HUES48 (cell line): ENCODE data around the gene PARP12.

Experiments used
- H3K27ac ChIP-seq: one replicate; pipeline ENCODE4 v1.7.0; 2013; ENCODE audit warnings: low read depth, low read length, inconsistent platforms
- H3K27me3 ChIP-seq: 2 replicates; pipeline ENCODE4 v1.6.1; 2013; ENCODE audit warnings: mild to moderate bottlenecking, low read length; ENCODE audit not compliant: control insufficient read depth, insufficient read depth
- H3K36me3 ChIP-seq: 2 replicates; pipeline ENCODE4 v1.6.1; 2013; ENCODE audit warnings: low read length; ENCODE audit not compliant: control insufficient read depth, insufficient read depth
- H3K4me1 ChIP-seq: 2 replicates; pipeline ENCODE4 v1.6.1; 2013; ENCODE audit warnings: mild to moderate bottlenecking, low read length; ENCODE audit not compliant: control insufficient read depth, insufficient read depth
- H3K4me3 ChIP-seq: 2 replicates; pipeline ENCODE4 v1.5.1; 2013; ENCODE audit warnings: mild to moderate bottlenecking, low read depth, low read length
- H3K9ac ChIP-seq: 2 replicates; pipeline ENCODE4 v1.6.1; 2013; ENCODE audit warnings: mild to moderate bottlenecking, low read depth, low read length, moderate library complexity
- H3K9me3 ChIP-seq: 2 replicates; pipeline ENCODE4 v1.6.1; 2013; ENCODE audit warnings: low read length; ENCODE audit not compliant: control insufficient read depth, insufficient read depth

The PARP12 gene

DNA sequence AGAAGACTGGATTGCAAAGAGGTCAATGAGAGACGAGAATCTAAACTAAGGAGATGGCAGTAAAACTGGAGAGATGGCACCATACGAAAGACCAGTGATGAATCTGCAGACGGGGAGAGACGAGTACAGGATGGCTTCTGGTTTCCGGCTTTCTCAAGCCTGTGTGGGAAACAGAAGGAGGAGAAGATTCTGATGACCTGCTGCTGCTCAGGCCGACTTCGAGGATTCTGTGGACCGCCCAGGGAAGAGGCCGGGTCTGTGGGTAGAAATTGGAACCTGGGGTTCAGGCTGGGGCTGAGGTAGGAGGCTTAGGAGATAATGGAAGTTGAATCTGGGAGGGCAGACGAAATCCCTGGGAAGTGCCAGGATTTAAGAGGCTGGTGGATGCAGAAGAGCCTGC, 48.6 kb downstream of the PARP12 start:
- H3K27me3 ChIP-seq: no peaks in the 10 kb centered on the region
- no peaks in the 10 kb centered on the region for H3K9me3 ChIP-seq
- no peak overlapping the region for H3K27ac ChIP-seq
- H3K9ac ChIP-seq: no peak overlapping the region
- H3K4me3 ChIP-seq: no peak overlapping the region
- H3K4me1 ChIP-seq: no peaks in the 10 kb centered on the region
- no peaks in the 10 kb centered on the region for H3K36me3 ChIP-seq

DNA sequence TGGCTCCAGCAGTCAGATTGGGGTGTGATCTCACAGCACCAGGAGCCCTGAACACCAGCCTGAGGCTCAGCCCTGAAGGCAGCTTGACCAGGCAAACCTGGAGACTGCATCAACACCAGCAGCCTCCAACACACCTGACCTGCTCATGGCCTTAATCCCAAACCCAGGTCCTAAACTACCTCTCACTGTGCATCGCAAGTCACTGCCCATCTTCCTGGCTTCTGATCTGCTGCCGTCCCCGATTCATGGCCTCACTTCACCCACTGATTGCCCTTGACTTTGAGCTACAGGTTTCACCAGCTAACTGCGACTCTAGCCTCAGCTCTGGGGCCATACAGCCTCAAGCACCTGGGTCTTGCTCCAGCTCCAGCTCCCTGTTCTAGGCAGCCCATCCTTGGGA, 49.1 kb downstream of the PARP12 start:
- Histone ChIP-seq H3K4me1 (no peaks in the 10 kb centered on the region), H3K36me3 (no peaks in the 10 kb centered on the region), H3K27me3 (no peaks in the 10 kb centered on the region), H3K9me3 (no peaks in the 10 kb centered on the region), H3K4me3 (no peak overlapping the region), H3K27ac (no peak overlapping the region), H3K9ac (no peak overlapping the region)

DNA sequence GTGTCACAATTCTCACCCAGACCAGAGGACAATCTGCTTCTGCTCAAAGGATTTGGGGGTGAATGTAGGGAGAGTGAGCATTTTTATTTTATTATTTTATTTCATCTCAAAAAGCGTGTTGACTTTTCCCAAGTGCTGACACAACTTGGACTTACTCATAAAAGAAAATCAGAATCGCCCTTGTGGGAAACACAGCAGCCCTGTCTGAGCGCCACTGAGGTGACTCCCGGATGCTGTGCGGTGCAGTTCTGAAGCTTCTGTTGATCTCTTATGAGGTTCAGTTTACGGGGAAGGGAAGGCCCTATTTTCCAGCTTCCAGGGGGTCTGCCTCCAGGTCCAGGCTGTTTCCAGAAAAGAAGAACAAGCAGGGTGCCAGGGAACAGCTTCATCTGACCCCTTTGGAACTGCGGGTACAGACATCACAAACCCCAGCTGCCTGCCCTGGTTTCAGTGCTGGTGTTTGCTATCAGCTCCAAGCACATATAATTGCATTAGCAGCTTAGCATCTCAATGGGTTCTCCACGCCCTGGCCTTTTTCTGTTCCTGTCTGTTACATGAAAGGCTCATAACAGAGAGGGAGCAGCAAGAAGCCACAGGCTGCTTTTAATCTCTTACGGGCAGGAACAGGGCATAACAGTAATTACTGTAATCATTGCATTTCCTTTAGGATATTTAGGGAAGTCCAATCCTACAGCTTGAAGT, 52.4 kb downstream of the PARP12 start:
- Histone ChIP-seq H3K4me1 (peaks cover 4% of the 10 kb centered on the region; the same call in 1 of the 2 replicates), H3K36me3 (no peaks in the 10 kb centered on the region), H3K9me3 (no peaks in the 10 kb centered on the region), H3K27me3 (no peaks in the 10 kb centered on the region), H3K9ac (no peak overlapping the region), H3K4me3 (no peak overlapping the region), H3K27ac (no peak overlapping the region)

DNA sequence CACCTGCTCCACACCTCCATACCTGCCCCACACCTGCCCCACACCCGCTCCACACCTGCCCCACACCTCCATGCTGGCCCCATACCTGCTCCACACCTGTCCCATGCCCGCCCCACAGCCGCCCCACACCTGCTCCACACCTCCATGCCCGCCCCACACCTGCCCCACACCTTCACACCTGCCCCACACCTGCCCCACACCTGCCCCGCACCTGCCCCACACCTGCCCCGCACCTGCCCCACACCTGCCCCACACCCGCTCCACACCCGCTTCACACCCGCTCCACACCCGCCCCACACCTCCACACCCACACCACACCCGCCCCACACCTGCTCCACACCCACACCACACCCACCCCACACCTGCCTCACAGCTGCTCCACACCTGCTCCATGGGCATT, 53.0 kb downstream of the PARP12 start:
- no peak overlapping the region for H3K27ac ChIP-seq
- peaks cover 4% of the 10 kb centered on the region; the same call in 1 of the 2 replicates for H3K4me1 ChIP-seq
- no peaks in the 10 kb centered on the region for H3K36me3 ChIP-seq
- no peaks in the 10 kb centered on the region for H3K27me3 ChIP-seq
- H3K4me3 ChIP-seq: no peak overlapping the region
- no peak overlapping the region for H3K9ac ChIP-seq
- no peaks in the 10 kb centered on the region for H3K9me3 ChIP-seq

DNA sequence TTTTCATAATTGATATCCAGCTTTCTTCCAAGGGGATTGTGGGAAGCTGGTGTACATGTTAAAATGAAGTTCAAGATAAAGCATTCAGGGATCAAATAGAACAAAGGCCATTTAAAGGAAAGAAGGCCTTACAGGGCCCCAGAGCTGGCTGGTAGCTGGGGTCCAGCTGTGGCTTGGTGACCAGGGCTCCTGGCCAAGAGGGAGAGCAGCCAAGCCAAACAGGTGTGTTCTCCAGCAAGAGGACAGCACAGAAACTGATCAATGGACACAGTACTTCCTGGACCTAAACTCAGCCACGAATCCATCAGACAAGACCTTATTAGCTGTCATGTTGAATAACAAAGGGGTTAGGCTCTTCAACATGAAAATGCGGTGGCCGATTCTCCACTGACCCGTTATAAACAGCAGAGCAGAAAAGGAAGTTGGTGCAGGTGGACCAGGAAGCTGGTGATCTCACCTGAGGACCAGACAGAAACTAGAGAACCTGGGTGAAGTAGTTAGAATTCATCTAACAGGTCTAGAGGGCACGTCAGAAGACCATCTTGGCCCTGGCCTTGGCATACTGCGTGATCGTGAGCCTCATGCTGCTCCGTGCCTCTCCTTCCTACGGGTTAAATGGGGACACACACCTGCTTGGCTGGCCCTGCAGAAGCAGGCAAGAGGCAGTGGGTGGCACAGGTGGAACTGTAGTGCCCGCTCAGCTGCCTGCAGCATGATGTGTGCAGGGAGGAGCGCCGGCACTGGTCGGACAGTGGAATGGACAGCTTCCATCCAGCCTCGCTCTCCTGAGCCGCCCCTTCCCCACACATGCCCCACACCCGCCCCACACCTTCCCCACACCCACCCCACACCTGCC, 53.8 kb downstream of the PARP12 start:
- no peak overlapping the region for H3K27ac ChIP-seq
- no peaks in the 10 kb centered on the region for H3K36me3 ChIP-seq
- H3K9me3 ChIP-seq: no peaks in the 10 kb centered on the region
- H3K27me3 ChIP-seq: no peaks in the 10 kb centered on the region
- H3K4me3 ChIP-seq: no peak overlapping the region
- peaks cover 4% of the 10 kb centered on the region; the same call in 1 of the 2 replicates for H3K4me1 ChIP-seq
- H3K9ac ChIP-seq: no peak overlapping the region

DNA sequence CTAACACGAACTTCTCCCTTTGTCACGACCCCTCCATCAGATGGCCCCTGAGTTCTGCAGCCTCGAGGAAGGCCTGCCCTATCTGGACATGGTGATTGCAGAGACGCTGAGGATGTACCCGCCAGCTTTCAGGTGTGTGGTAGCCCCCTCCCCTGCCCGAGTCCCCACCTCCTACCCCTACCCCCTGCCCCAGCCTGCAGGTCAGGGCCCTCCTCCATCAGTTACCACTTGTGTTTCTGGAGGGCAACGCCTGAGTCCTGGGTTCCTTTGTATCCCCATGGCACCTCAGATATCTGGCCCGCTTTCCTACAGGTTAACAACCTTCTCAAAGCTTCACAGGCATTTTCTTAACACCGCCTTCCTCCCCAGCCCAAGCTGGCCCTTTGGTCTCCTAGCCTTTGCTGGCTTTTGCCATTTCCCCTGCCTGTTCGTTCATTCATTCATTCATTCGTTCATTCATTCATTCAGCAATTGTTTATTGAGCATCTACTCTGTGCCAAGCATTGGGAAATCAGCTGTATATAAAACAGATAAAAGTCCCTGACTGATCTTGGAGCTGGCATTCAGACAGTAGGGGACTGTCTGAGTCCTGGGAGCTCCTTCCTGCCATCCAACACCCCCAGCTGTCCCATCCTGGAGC, 55.6 kb downstream of the PARP12 start:
- H3K4me1 ChIP-seq: peaks cover 6% of the 10 kb centered on the region; the same call in 1 of the 2 replicates
- no peak overlapping the region for H3K9ac ChIP-seq
- H3K4me3 ChIP-seq: no peak overlapping the region
- H3K36me3 ChIP-seq: no peaks in the 10 kb centered on the region
- H3K9me3 ChIP-seq: no peaks in the 10 kb centered on the region
- no peaks in the 10 kb centered on the region for H3K27me3 ChIP-seq
- no peak overlapping the region for H3K27ac ChIP-seq

DNA sequence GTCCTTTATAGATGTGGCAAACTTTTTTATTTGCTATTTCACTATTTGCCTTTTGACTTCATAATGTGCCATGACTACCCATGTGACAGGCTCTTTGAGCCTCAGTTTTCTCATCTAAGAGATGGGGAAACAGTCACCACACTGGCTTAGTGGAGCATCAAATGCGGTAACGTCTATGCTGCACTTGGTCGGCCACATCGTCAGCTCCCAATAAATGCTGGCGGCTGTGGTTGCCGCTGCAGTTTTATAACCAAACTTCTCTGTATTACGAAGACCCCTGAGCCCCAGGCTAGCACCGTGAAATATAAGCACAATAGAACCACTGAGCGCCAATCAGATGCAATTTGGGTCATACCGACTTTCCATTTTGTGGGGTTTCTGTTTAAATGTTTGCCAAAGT, 56.2 kb downstream of the PARP12 start:
- no peaks in the 10 kb centered on the region for H3K9me3 ChIP-seq
- no peaks in the 10 kb centered on the region for H3K27me3 ChIP-seq
- no peak overlapping the region for H3K27ac ChIP-seq
- H3K36me3 ChIP-seq: no peaks in the 10 kb centered on the region
- no peak overlapping the region for H3K9ac ChIP-seq
- no peak overlapping the region for H3K4me3 ChIP-seq
- H3K4me1 ChIP-seq: peaks cover 6% of the 10 kb centered on the region; the same call in 1 of the 2 replicates

DNA sequence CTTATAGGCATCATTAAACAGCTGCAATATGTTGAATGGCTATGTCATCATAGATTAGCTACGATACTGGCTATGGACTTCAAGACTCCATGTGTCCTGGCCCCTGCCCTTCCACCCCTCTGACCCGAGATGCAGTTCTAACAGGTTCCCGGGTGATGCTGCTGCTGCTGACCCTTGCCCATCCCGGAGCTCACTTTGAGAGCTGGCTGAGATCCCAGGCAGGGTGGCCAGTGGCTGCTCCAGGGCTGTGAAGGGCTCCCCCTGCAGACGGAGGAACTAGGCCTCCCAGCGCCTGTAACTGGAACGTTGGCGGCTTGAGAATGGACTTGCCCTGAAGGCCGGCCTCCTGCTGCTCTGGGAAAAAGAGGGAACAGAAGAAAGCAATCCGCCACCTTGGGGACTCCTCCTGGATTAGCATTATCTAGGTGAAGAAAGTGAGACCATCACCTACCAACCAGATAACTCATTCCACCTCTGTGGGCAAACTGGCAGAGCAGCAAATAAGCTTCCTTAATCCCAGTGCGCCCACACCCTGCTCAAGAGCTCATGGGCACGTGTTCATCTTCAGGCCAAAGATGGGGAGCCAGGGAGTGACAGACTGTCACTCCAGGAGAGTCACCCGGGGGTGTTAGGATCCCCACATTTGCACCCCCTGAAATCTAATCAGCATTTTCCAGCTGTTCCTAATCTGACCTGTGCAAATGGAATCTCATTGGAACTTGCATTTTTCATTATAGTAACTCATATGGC, 56.8 kb downstream of the PARP12 start:
- no peak overlapping the region for H3K4me3 ChIP-seq
- H3K27ac ChIP-seq: no peak overlapping the region
- H3K4me1 ChIP-seq: peaks cover 6% of the 10 kb centered on the region; the same call in 1 of the 2 replicates
- H3K27me3 ChIP-seq: no peaks in the 10 kb centered on the region
- H3K36me3 ChIP-seq: no peaks in the 10 kb centered on the region
- H3K9me3 ChIP-seq: no peaks in the 10 kb centered on the region
- H3K9ac ChIP-seq: no peak overlapping the region

DNA sequence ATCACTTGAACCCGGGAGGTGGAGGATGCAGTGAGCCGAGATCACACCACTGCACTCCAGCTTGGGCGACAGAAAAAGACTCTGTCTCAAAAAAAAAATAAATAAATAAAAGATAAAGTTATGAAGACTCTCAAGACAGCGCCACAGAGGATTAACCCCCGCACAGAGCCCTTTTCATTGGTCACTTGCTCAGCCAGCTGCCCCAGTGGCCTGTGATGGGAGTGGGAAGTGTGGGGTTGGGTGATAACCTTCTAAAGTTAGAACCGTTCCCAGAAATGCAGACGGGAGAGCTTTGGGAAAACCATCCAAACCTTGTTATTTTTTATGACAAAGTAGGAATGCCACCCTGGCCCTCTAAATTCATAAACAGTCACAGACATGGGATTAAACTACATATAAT, 57.4 kb downstream of the PARP12 start:
- no peak overlapping the region for H3K9ac ChIP-seq
- peaks cover 6% of the 10 kb centered on the region; the same call in 1 of the 2 replicates for H3K4me1 ChIP-seq
- H3K4me3 ChIP-seq: no peak overlapping the region
- no peak overlapping the region for H3K27ac ChIP-seq
- H3K36me3 ChIP-seq: no peaks in the 10 kb centered on the region
- no peaks in the 10 kb centered on the region for H3K9me3 ChIP-seq
- no peaks in the 10 kb centered on the region for H3K27me3 ChIP-seq

DNA sequence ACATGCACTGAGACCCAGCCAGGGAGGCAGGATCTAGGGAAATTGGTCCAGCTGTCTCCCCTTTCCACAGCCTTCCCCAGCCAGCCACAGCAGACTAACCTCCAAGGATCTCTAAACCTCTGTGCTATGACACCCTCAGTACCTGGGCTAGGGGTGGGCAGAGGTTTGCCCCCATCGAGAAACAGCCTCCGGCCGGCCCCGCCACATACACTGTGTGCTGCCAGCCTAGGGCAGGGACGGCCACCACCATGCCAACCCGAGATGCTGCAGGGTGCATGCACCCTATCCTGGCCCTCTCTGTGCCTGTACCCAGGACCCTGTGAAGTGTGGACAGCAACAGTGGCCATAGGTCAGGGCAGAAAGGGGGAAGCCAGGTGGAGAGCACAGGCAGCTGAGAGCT, 58.1 kb downstream of the PARP12 start:
- Histone ChIP-seq H3K36me3 (no peaks in the 10 kb centered on the region), H3K4me1 (peaks cover 6% of the 10 kb centered on the region; the same call in 1 of the 2 replicates), H3K27me3 (no peaks in the 10 kb centered on the region), H3K4me3 (no peak overlapping the region), H3K9me3 (no peaks in the 10 kb centered on the region), H3K27ac (no peak overlapping the region), H3K9ac (no peak overlapping the region)
